GM12875 (cell line): Measurements from ENCODE around the gene ACOT6.
"Not testable (repeated sequence)": the region's sequence is repeated elsewhere in the genome, so short reads cannot be mapped to it uniquely, and the experiment has no call there.

Experiments used
- H3K4me3 ChIP-seq: one replicate; pipeline ENCODE4 v1.5.1; 2011; ENCODE audit warnings: low read depth, low read length, control low read depth
- TF ChIP-seq, protein P1 (sequence below): IDR thresholded peaks from 2 replicates; pipeline ENCODE4 v1.5.1; 2011; ENCODE audit warnings: low read depth, mild to moderate bottlenecking, control low read depth, inconsistent platforms, low read length, moderate library complexity, borderline replicate concordance; ENCODE audit not compliant: insufficient read depth

ACOT6 gene

DNA sequence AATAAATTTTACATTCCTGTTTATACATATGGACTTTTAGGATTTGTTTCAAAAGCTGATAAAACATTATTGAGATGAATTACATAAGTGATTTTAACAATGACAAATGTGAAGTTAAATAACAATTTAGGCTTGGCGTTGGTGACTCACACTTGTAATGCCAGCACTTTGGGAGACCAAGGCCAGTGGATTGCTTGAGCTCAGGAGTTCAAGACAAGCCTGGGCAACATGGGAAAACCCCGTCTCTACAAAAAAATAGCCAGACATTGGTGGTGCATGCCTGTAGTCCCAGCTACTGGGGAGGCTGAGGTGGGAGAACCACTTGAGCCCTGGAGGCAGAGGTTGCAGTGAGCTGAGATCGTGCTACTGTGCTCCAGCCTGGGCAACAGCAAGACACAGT, 35.9 kb upstream of the ACOT6 start:
- H3K4me3 ChIP-seq, result no peak overlapping the region
- TF ChIP-seq, protein P1, sequence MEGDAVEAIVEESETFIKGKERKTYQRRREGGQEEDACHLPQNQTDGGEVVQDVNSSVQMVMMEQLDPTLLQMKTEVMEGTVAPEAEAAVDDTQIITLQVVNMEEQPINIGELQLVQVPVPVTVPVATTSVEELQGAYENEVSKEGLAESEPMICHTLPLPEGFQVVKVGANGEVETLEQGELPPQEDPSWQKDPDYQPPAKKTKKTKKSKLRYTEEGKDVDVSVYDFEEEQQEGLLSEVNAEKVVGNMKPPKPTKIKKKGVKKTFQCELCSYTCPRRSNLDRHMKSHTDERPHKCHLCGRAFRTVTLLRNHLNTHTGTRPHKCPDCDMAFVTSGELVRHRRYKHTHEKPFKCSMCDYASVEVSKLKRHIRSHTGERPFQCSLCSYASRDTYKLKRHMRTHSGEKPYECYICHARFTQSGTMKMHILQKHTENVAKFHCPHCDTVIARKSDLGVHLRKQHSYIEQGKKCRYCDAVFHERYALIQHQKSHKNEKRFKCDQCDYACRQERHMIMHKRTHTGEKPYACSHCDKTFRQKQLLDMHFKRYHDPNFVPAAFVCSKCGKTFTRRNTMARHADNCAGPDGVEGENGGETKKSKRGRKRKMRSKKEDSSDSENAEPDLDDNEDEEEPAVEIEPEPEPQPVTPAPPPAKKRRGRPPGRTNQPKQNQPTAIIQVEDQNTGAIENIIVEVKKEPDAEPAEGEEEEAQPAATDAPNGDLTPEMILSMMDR, result no peak

DNA sequence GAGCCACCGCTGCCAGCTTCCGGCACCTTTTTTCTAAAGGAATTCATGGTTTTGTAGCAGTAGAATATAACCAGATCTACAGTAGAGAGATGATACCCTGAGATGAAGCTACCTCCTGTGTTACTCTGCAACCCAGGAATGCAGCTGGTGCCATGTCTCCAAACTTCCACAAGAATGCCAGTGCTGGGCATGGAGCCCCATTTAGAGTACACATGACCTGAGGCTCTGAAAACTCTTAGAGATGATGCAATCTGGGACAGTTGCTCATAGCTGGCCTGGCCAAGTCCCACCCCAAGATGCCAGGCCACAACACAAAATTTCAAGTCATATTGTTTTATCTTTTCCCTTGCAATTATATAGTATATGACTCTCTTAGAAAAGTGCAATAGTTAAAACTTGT, 35.1 kb upstream of the ACOT6 start:
- H3K4me3 ChIP-seq, result not testable (repeated sequence)

DNA sequence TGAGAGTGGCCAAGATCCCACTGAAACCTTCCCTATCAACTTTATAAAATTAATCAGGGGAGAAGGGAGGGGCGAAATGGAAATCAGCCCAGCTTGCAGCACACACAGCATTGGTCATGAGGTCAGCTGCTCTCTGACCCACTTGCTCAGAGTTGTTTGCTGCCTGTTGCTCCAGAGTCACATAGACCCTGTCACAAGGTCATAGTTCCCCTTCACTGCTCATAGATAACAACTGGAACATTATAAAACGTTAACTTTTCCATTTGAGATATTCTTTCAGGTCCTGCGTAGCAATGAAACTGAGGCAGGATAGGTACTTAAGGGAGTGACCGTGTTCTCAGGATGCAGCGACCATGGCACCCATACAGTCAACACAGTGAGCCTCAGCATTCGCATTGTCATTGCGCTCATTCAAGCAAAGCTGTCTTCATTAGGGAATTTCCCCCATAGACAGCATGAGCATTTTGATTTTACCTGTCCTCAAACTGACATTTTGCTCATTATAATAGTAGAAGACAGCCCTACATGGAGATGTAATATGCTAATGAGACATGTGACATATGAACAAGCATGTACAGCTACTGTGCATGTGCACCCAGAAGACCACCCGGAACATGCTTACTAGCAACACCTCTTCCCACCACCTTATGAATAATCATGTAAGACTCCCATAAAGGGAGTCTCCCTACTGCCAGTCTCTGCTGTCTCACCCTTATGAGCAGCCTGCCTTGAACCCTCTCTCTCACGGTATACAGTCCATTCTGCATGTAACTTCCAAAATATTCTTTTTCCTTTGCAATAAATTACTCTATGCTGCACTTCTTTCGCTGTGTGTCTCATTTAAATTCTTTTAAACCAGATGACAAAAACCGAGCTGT, 30.0 kb upstream of the ACOT6 start:
- H3K4me3 ChIP-seq, result not testable (repeated sequence)

DNA sequence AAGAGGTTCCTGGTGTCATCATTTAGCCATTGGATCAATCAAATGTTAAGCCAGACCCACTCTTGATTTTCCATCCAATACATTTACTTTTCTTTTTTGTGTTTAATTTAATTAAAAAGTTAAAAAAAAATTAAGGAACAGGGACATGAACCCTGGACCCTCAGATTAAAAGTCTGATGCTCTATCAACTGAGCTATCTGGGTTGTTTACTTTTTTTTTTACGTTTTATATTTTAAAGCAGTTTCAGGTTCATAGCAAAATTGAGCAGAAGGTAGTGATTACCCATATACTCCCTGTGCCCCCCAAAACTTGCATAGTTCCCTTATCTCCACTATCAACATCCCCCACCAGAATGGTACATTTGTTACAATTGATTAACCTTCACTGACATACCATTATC, 23.6 kb upstream of the ACOT6 start:
- H3K4me3 ChIP-seq, result no peak overlapping the region
- TF ChIP-seq, protein P1, result no peak

DNA sequence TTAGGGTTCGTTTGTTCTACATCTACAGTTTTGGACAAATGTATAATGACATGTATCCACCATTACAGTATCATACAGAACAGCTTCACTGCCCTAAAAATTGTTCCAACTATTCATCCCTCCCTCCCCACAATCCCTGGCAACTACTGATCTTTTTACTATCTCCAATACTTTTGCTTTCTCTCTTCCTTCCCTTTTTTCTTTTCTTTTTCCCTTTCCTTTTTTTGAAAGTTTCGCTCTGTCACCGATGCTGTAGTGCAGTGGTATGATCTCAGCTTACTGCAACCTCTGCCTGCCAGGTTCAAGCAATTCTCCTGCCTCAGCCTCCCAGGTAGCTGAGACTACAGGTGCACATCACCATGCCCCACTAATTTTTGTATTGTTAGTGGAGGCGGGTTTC, 23.2 kb upstream of the ACOT6 start:
- TF ChIP-seq, protein P1, result no peak
- no peak overlapping the region for H3K4me3 ChIP-seq

DNA sequence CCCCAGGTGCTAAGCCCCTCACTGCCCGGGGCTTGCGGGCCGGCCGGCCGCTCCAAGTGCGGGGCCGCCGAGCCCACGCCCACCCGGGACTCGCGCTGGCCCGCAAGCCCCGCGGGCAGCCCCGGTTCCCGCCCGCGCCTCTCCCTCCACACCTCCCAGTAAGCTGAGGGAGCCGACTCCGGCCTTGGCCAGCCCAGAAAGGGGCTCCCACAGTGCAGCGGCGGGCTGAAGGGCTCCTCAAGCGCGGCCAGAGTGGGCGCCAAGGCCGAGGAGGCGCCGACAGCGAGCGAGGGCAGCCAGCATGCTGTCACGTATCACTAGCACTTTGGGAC, 21.7 kb upstream of the ACOT6 start:
- H3K4me3 ChIP-seq, result not testable (repeated sequence)

DNA sequence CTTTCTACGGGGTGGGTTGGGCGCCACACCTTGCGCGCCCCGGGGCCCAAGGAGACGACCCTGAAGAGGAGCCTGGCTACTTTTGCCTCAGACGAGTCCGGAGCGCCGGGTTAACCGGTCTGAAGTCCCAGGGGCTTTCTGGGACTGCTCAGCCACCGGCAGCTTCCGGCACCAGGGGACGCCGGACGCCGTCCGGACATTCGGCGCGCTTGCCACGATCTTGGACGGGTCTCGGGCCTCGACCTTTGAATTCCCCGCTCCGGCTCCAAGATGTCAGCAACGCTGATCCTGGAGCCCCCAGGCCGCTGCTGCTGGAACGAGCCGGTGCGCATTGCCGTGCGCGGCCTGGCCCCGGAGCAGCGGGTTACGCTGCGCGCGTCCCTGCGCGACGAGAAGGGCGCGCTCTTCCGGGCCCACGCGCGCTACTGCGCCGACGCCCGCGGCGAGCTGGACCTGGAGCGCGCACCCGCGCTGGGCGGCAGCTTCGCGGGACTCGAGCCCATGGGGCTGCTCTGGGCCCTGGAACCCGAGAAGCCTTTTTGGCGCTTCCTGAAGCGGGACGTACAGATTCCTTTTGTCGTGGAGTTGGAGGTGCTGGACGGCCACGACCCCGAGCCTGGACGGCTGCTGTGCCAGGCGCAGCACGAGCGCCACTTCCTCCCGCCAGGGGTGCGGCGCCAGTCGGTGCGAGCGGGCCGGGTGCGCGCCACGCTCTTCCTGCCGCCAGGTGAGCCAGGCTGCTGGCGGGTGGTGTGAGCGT, 20.4 kb upstream of the ACOT6 start, which contains the start of gene ACOT4:
ACOT4 (plus strand) TSS at position 184 of the 760 bp plus-strand sequence; CDS start at position 271, 87 bp downstream.
- peak within 1 kb of the TSS; percentile 70 for H3K4me3 ChIP-seq
- TF ChIP-seq, protein P1, result no peak

DNA sequence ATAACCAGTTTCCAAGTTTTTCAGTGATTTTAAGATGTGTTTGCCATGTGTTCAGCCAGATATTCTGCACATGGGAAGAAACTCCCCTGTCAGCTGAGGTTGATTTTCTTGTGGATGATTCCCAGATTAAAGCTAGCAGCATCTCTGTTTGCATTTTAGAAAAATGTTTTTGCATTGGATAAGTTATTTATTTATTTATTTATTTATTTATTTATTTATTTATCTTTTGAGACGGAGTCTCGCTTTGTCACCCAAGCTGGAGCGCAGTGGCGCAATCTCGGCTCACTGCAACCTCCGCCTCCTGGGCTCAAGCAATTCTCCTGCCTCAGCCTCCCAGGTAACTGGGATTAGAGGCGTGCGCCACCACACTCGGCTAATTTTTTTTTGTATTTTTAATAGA, 17.8 kb upstream of the ACOT6 start:
- TF ChIP-seq, protein P1, result no peak
- no peak overlapping the region for H3K4me3 ChIP-seq
